Measurements from ENCODE around the gene SENP8.
"Not testable (repeated sequence)": the region's sequence is repeated elsewhere in the genome, so short reads cannot be mapped to it uniquely, and the experiment has no call there.

SENP8 gene

GRCh38 chr15:72156928-72157327 is 38.7 kb downstream of the SENP8 start:
- no peak for DNase-seq

GRCh38 chr15:72160696-72161245 is 42.6 kb downstream of the SENP8 start:
- no peak for DNase-seq

DNA sequence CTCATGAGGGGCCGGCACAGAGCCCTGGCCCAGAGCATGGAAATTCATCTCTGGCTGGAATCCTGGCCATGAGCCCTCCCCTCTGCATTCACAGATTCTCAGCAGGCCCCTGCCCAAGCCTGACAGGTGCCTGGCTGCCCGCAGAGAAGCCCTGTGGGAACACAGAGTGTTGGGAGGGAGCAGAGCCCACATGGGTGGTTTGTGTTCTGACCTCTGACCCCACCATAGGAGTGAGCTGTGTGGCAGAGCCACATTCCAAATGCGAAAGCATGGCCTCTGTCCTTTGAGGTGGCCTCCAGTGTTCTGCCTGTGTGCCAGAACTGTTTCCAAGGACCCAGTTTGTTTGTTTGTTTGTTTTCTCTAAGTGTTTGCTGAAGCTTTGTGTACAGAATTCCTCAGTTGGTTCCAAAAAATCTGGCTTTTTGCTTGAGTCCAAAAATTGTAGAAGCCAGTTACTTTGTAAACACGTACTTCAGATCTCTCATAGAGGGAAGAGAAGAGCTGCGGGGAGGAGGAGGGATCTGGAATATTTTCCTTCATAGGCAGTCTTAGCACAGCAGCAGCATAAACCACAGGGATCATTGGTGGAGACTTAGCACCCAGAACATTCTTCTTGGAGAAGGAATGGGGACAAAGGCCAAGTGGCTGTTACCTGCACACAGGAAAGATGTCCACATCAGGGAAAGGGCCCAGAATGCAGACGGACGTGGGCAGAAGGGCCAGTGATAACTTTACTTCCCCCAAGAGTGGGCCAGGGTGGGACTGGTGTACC is 43.3 kb downstream of the SENP8 start:
- no peak for DNase-seq

DNA sequence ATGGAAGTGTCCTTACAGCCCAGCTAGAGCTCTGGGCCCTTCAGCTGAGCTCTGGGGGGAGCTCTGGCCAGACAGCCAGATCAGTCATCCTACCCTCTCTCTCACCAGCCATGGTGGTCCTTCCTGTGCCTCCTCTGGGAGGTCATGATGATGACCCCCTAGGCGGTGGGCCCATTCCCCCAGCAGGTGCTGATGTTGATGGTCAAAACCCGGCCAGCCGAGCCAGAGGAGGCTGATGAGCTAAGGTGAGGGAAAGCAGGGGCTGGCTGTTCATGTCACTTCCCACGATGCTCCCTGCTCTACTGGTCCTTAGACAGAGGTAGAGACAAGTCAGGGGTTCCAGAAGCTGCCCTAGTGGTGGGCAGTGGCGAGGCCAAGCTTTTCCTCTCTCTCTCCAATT is 44.4 kb downstream of the SENP8 start:
- DNase-seq: no peak

DNA sequence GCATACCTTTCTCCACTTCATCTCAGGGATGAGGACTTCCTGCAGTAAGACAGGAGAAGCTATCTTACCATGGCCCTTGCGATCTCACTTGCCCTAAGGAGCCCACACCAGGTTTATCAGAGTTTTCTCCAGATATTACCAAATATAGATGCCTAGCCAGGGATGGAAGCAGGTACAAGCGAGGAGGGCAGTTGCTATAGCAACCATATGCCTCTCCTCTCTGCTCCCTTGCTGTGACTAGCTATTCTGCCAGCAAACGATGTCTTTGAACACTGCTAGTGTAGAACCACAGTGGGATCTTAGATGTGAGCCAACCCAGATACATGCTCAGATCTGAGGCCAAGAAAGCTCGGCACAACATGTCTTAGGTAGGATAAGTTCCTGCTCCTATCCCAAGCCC is 45.5 kb downstream of the SENP8 start:
- no peak for DNase-seq

- no peak for DNase-seq
Measured at GRCh38 chr15:72166716-72167417, 48.7 kb downstream of the SENP8 start.

DNA sequence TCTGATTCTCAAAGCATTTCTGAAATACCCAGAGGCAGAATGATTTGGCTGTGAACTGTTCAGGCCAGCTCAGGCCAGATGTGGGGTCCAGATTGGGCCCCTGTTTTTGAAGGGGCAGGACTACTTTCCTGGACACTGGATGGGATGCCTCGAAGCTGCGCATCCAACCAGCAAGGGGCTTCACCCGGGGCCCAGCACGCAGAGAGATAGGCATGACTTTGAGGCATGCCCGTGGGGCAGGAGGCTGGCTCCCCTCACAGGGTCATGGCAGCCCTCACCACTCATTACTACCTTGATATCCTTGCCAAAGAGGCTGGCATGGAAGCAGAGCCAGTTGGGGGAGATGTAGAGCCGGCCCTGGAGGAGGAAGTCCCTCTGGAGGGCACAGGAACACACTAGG is 49.2 kb downstream of the SENP8 start:
- no peak for DNase-seq

- DNase-seq: no peak
Measured at GRCh38 chr15:72168131-72168807, 50.1 kb downstream of the SENP8 start.

DNA sequence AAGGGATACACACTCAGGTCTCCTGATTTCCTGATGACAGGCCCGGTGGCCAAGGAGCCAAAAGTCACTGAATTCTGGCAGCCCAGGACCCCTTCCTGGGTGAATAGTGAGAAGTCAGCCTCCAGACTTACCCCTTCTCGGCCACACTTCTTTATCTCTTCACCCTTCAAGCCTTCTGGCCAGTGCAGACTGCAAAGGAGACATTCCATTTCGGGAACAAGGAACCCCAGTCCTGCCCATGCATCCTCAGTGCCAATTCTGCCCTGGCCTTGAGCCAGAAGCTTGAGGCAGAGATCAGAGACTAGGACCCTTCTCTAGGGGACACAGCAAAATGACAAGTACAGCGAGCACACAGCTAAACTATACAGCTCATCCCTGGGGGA is 50.6 kb downstream of the SENP8 start:
- DNase-seq: no peak

DNA sequence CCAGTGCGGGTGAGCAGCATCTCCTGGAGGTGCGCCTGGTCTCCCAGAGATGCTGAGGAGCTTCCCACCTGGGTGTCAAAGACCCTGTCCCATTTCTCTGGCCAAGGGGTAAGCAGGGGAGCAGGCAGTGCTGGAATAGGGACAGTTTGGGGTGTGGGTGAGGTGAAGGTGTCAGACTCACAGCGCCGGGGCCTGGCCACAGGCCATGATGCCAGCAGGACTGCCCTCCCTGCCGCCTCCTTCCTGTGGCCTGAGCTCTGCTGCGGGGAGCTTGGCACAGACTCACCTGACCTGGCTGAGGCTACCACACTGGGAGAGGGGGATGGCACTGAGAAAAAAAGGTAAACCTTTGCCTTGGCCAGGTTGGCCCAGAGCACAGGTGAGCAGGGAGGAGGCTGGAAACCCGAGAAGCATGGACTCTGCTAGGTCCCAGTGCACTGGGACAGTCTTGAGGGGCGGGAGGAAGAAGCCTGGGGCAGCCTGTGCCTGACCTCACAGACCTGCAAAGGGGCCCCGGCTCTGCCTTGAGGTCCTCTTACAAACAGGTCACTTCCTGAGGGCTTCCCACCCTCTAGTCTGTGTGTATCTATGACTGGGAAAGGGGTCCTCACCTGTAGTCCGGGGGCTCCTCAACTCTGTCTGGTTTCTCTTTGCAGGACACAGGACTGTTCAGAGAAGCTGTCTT is 51.2 kb downstream of the SENP8 start:
- DNase-seq: no peak

- DNase-seq: no peak
Measured at GRCh38 chr15:72169921-72170611, 51.9 kb downstream of the SENP8 start.

- DNase-seq: no peak
Measured at GRCh38 chr15:72170691-72171090, 52.5 kb downstream of the SENP8 start.

- not testable (repeated sequence) for DNase-seq
Measured at GRCh38 chr15:72171978-72172377, 53.8 kb downstream of the SENP8 start.

GRCh38 chr15:72172796-72173195 is 54.6 kb downstream of the SENP8 start:
- no peak for DNase-seq

DNA sequence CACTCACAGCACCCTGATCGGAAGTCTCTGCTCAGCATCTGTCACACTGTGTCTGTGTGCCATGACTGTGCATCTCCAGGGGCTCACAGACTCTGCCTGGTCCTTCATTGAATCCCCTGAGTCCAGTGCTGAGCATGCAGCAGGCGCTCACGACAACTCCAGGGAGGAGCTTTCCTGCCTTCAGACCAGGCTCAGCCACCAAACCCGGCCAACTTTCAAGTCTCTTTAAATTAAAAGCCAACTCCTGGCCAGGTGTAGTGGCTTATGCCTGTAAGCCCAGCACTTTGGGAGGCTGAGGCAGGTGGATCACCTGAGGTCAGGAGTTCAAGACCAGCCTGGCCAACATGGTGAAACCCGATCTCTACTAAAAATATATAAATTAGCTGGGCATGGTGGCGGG is 55.2 kb downstream of the SENP8 start:
- no peak for DNase-seq

DNA sequence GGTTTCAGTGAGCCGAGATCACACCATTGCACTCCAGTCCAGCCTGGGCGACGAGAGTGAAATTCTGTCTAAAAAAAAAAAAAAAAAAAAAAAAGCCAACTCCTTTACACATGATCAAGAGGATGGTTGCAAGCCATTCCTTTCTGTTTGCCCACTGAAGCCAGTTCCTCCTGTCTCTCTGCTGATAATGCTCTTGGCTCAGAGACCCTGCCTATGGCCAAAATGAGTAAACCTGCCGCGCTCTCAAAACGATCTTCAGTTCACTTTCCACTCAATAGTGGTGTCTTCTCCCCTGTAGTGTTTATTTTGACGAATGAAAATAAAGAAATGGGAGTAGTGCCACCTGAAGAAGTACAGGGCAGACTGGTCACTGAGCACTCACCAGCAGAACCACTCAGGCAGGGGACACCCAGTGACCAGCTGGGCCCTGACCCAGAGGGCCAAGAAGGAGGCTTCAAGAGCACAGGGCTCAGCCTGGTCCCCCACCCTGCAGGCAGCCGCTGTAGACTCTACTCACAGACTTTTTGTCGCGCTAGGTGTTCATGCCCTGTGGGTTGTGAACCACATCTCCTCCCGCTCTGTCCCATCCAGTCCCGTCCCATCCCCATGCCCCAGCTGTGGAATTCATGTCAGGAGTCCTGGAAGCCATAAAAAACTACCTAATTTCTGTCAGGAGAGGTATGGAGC is 55.8 kb downstream of the SENP8 start:
- no peak for DNase-seq

DNA sequence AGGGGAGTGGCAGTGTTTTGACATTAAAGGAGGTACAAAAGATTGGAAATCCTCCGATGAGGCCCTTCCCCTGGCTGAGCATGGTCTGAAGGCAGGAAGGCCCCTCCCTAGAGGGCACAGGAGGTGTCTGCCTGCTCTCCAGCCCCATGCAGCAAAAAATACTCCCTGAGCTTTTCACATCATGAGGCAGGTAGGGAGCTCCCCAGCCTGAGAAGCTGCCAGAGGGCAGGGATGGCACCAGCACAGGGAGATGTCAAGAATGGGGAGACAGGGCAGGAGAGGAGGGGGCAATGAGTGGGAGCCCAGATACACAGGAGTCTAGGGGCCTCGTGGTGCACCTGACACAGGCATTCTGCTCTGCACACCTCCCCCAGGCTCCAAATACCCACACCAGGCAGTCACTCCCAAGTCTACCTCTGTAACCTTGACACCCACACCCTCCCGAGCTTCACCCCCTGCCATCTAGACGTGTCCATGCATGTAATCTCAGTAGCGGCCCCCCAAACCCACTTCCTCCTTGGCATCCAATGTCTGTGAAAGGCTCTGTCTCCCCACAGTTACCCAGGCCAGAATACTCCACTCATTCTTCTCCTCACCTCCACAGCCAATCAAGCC is 56.5 kb downstream of the SENP8 start:
- no peak for DNase-seq

- no peak for DNase-seq
Measured at GRCh38 chr15:72175186-72176044, 57.2 kb downstream of the SENP8 start.

GRCh38 chr15:72176159-72176558 is 58.0 kb downstream of the SENP8 start:
- DNase-seq: no peak

DNA sequence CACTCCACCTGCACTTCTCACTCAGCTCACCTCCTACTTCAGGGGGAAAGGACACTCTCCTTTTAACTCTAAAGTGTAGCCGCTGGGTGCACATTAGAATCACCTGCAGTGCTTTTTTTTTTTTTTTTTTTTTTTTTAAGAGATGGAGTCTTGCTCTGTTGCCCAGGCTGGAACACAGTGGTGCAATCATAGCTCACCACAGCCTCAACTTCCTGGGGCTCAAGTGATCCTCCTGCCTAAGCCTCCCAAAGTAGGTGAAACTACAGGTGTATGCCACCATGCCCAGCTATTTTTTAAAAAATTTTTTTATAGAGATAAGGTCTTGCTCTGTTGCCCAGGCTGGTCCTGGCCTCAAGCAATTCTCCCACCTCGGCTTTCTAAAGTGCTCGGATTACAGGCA is 58.5 kb downstream of the SENP8 start:
- no peak for DNase-seq

Data from NCI-H748 treated with DMSO at 0.1 percent for 48 hours (cell line).